H1 (cell line): ENCODE data around the gene RBM10. TPM values are rescaled to one million over a fixed set of nuclear protein-coding genes. Genes with fewer than 3 reads are reported as not detected.

Experiments
- CTCF ChIA-PET: fragments of 300-600 bp; sonication (Branson Sonifier 250); formaldehyde crosslinking; loops from one replicate; lab custom pipeline; 2021; ENCODE audit not compliant: partially characterized antibody; lab: Charles Lee
- POLR2A ChIA-PET: fragments of 300-600 bp; sonication (Branson Sonifier 250); formaldehyde crosslinking; loops from one replicate; lab custom pipeline; 2021; ENCODE audit warnings: inconsistent platforms; ENCODE audit not compliant: partially characterized antibody; lab: Charles Lee
- DNase-seq, 2 experiments: peaks; one replicate each; pipeline versions ENCODE4 v3.0.0 to v3.0.0-alpha.2; 2010 to 2022; ENCODE audit warnings: low spot score in 2 of 2, low read depth in 1 of 2, mixed read lengths in 1 of 2
- FAIRE-seq: peaks from 2 replicates; lab custom pipeline; 2011; peaks lifted over from hg19 to GRCh38; lab: Jason Lieb, UNC
- H2AFZ ChIP-seq: 2 replicates; pipeline ENCODE4 v1.8.1; 2012; ENCODE audit warnings: low read length, inconsistent platforms
- H2AK5ac ChIP-seq: 2 replicates; pipeline ENCODE4 v1.6.1; 2013; ENCODE audit warnings: low read depth, low read length
- H2BK120ac ChIP-seq: replicated peaks from 2 replicates; pipeline ENCODE3; 2013; ENCODE audit warnings: low read depth, low read length, inconsistent platforms
- H2BK12ac ChIP-seq: 2 replicates; pipeline ENCODE4 v1.6.1; 2013; ENCODE audit warnings: low read depth, low read length
- H2BK15ac ChIP-seq: 2 replicates; pipeline ENCODE4 v1.6.1; 2013; ENCODE audit warnings: low read length
- H2BK20ac ChIP-seq: 2 replicates; pipeline ENCODE4 v1.6.1; 2013; ENCODE audit warnings: low read length
- H2BK5ac ChIP-seq: 2 replicates; pipeline ENCODE4 v1.6.1; 2013; ENCODE audit warnings: low read depth, low read length
- H3K14ac ChIP-seq: 2 replicates; pipeline ENCODE4 v1.6.1; 2013; ENCODE audit warnings: inconsistent platforms; ENCODE audit not compliant: insufficient read length
- H3K18ac ChIP-seq: 2 replicates; pipeline ENCODE4 v1.6.1; 2013; ENCODE audit warnings: low read length; ENCODE audit errors: extremely low read depth
- H3K23ac ChIP-seq: 2 replicates; pipeline ENCODE4 v1.6.1; 2013; ENCODE audit warnings: inconsistent platforms; ENCODE audit not compliant: insufficient read length
- H3K23me2 ChIP-seq: 2 replicates; pipeline ENCODE4 v1.6.1; 2013; ENCODE audit warnings: low read depth, low read length
- H3K27ac ChIP-seq: 2 replicates; pipeline ENCODE4 v1.6.1; 2011; ENCODE audit warnings: low read depth, low read length, inconsistent platforms
- H3K27me3 ChIP-seq, 4 experiments: replicated peaks in 1 of 4; 1 replicate in 1 of 4; 2 replicates in 3 of 4; pipeline versions ENCODE4 v1.6.1 to v1.8.1; 2011 to 2013; ENCODE audit warnings: low read length in 3 of 4, mild to moderate bottlenecking in 3 of 4, inconsistent platforms in 2 of 4, mixed read lengths in 2 of 4, moderate library complexity in 1 of 4; ENCODE audit not compliant: control insufficient read depth in 3 of 4, insufficient read depth in 3 of 4; ENCODE audit errors: extremely low read depth in 1 of 4
- H3K36me3 ChIP-seq, 4 experiments: 2 replicates each; pipeline versions ENCODE4 v1.6.1 to v1.8.1; 2011 to 2013; ENCODE audit warnings: mild to moderate bottlenecking in 4 of 4, low read length in 3 of 4, moderate library complexity in 2 of 4, control low read depth in 1 of 4, inconsistent platforms in 1 of 4; ENCODE audit not compliant: insufficient read depth in 4 of 4, control insufficient read depth in 2 of 4
- H3K4ac ChIP-seq: replicated peaks from 2 replicates; pipeline ENCODE3; 2013; ENCODE audit warnings: low read length, low read depth, mixed read lengths, inconsistent platforms; ENCODE audit not compliant: insufficient read length
- H3K4me1 ChIP-seq, 4 experiments: replicated peaks in 1 of 4; 1 replicate in 1 of 4; 2 replicates in 3 of 4; pipeline versions ENCODE4 v1.6.1 to v1.8.1; 2011 to 2013; ENCODE audit warnings: low read length in 3 of 4, inconsistent platforms in 2 of 4, mixed read lengths in 1 of 4; ENCODE audit not compliant: insufficient read depth in 4 of 4, control insufficient read depth in 3 of 4
- H3K4me2 ChIP-seq, 2 experiments: 2 replicates each; pipeline versions ENCODE4 v1.6.1 to v1.8.1; 2011 to 2013; ENCODE audit warnings: low read depth in 2 of 2, low read length in 2 of 2, control low read depth in 1 of 2, inconsistent platforms in 1 of 2, mild to moderate bottlenecking in 1 of 2; ENCODE audit not compliant: insufficient read depth in 1 of 2
- H3K4me3 ChIP-seq, 4 experiments: fragments of 200-600, 300-600 bp in 1 of 4; sonication (generic), shearing (Covaris generic), sonication (Bioruptor Twin) in 1 of 4; 2 replicates each; pipeline versions ENCODE4 v1.5.1 to v1.8.1; 2011 to 2016; ENCODE audit warnings: low read length in 4 of 4, low read depth in 3 of 4, control low read depth in 2 of 4, inconsistent platforms in 2 of 4, mild to moderate bottlenecking in 2 of 4, mixed read lengths in 1 of 4, moderate library complexity in 1 of 4; ENCODE audit not compliant: insufficient read depth in 2 of 4; ENCODE audit errors: extremely low read depth in 1 of 4
- H3K56ac ChIP-seq: replicated peaks from 2 replicates; pipeline ENCODE3; 2013; ENCODE audit warnings: low read depth, mild to moderate bottlenecking, mixed read lengths, low read length, inconsistent platforms; ENCODE audit not compliant: insufficient read length
- H3K79me1 ChIP-seq: 2 replicates; pipeline ENCODE4 v1.6.1; 2013; ENCODE audit warnings: low read depth, low read length, control low read depth
- H3K79me2 ChIP-seq, 2 experiments: 2 replicates each; pipeline versions ENCODE4 v1.6.1 to v1.8.1; 2012 to 2013; ENCODE audit warnings: low read length in 2 of 2, mild to moderate bottlenecking in 2 of 2, inconsistent platforms in 1 of 2; ENCODE audit not compliant: insufficient read depth in 2 of 2, control insufficient read depth in 1 of 2
- H3K9ac ChIP-seq, 4 experiments: replicated peaks in 1 of 4; 1 replicate in 1 of 4; 2 replicates in 3 of 4; pipeline versions ENCODE4 v1.6.1 to v1.8.1; 2011 to 2013; ENCODE audit warnings: low read depth in 3 of 4, low read length in 3 of 4, control low read depth in 2 of 4, mild to moderate bottlenecking in 2 of 4, moderate library complexity in 2 of 4, inconsistent platforms in 1 of 4; ENCODE audit errors: extremely low read depth in 1 of 4
- H3K9me3 ChIP-seq, 2 experiments: 2 replicates each; pipeline versions ENCODE4 v1.6.1 to v1.8.1; 2012 to 2013; ENCODE audit warnings: mild to moderate bottlenecking in 2 of 2, moderate library complexity in 2 of 2, control low read depth in 1 of 2, inconsistent platforms in 1 of 2, low read depth in 1 of 2, low read length in 1 of 2, mixed read lengths in 1 of 2; ENCODE audit not compliant: insufficient read depth in 2 of 2
- H4K20me1 ChIP-seq, 2 experiments: replicated peaks in 1 of 2; 2 replicates each; pipeline versions ENCODE3 to v1.8.1; 2011 to 2013; ENCODE audit warnings: inconsistent platforms in 2 of 2, low read length in 2 of 2, mild to moderate bottlenecking in 1 of 2; ENCODE audit not compliant: insufficient read depth in 2 of 2, control insufficient read depth in 1 of 2
- H4K5ac ChIP-seq: 2 replicates; pipeline ENCODE4 v1.6.1; 2013; ENCODE audit warnings: low read length, low read depth, mixed read lengths, inconsistent platforms; ENCODE audit not compliant: insufficient read length
- H4K8ac ChIP-seq: 2 replicates; pipeline ENCODE4 v1.8.0; 2013; ENCODE audit warnings: mild to moderate bottlenecking, moderate library complexity, low read length, inconsistent platforms; ENCODE audit not compliant: insufficient read depth; ENCODE audit errors: extremely low read depth
- H4K91ac ChIP-seq: replicated peaks from 2 replicates; pipeline ENCODE3; 2013; ENCODE audit warnings: low read length, mixed read lengths, inconsistent platforms; ENCODE audit not compliant: insufficient read length
- ASH2L ChIP-seq: fragments of 200-600, 300-600 bp; sonication (generic); IDR thresholded peaks from one replicate; pipeline ENCODE4 v1.7.1; 2017; ENCODE audit warnings: low read length
- CBX8 ChIP-seq: fragments of 300-800, 300-1000 bp; sonication (generic); IDR thresholded peaks from 2 replicates; pipeline ENCODE4 v1.7.1; 2016; ENCODE audit warnings: low read depth, low read length, borderline replicate concordance
- CEBPB ChIP-seq: IDR thresholded peaks from 2 replicates; pipeline ENCODE4 v1.6.1; 2012; ENCODE audit warnings: low read depth, low read length
- CHD1 ChIP-seq: IDR thresholded peaks from 2 replicates; pipeline ENCODE4 v1.6.1; 2012; ENCODE audit warnings: low read depth, low read length, improper control_type of control experiment
- CTBP2 ChIP-seq: IDR thresholded peaks from 2 replicates; pipeline ENCODE4 v1.7.0; 2011; ENCODE audit warnings: borderline replicate concordance, mild to moderate bottlenecking, moderate library complexity, mixed read lengths, low read length; ENCODE audit not compliant: insufficient read depth, insufficient read length
- E2F6 ChIP-seq: IDR thresholded peaks from 2 replicates; pipeline ENCODE4 v1.6.1; 2012; ENCODE audit warnings: inconsistent platforms
- JUN ChIP-seq: IDR thresholded peaks from 2 replicates; pipeline ENCODE4 v1.6.1; 2011; ENCODE audit warnings: low read depth, mild to moderate bottlenecking, improper control_type of control experiment, low read length
- PHF8 ChIP-seq: fragments of 200-600 bp; sonication (generic); conservative IDR thresholded peaks from 2 replicates; pipeline ENCODE4 v1.7.1; 2012; ENCODE audit warnings: low read depth, mild to moderate bottlenecking, inconsistent platforms, low read length, moderate library complexity
- SIN3A ChIP-seq, 2 experiments: IDR thresholded peaks in 1 of 2; conservative IDR thresholded peaks in 1 of 2; 2 replicates each; pipeline ENCODE4 v1.6.1; 2011 to 2012; ENCODE audit warnings: low read length in 2 of 2, improper control_type of control experiment in 1 of 2, low read depth in 1 of 2, mild to moderate bottlenecking in 1 of 2
- SIX5 ChIP-seq: IDR thresholded peaks from 2 replicates; pipeline ENCODE4 v1.6.1; 2011; ENCODE audit warnings: mild to moderate bottlenecking, low read depth, low read length
- SP2 ChIP-seq: IDR thresholded peaks from 2 replicates; pipeline ENCODE4 v1.6.1; 2012; ENCODE audit warnings: mild to moderate bottlenecking, low read length, inconsistent platforms
- TCF12 ChIP-seq: IDR thresholded peaks from 2 replicates; pipeline ENCODE4 v1.6.1; 2011; ENCODE audit warnings: low read depth, mild to moderate bottlenecking, low read length
- WGBS, 2 experiments: shearing (Covaris generic) in 1 of 2; methylation state at CpG; one replicate each; pipeline versions ENCODE4 v1.1.6 to v1.1.7; 2013 to 2015; ENCODE audit warnings: low lambda C conversion rate in 2 of 2, mixed read lengths in 2 of 2, inconsistent platforms in 1 of 2, low coverage in 1 of 2, missing lambda C conversion rate in 1 of 2; ENCODE audit not compliant: insufficient replicate concordance in 2 of 2, insufficient coverage in 1 of 2, insufficient read length in 1 of 2; ENCODE audit errors: extremely low coverage in 1 of 2, missing lambda C conversion rate in 1 of 2; 5-methylcytosine and 5-hydroxymethylcytosine counted together
- polyA plus RNA-seq, 7 experiments: library from polyadenylated mRNA; depleted of rRNA in 3 of 7; stranded (reverse) in 5 of 7; unstranded in 2 of 7; fragments of >200 nt in 5 of 7; fragments of 200-250 nt in 2 of 7; gene quantifications; 1 replicate in 5 of 7; 2 replicates in 1 of 7; 4 replicates in 1 of 7; pipeline versions ENCODE4 v1.2.1 to v1.2.3, GENCODE V29; 2011 to 2013; ENCODE audit warnings: missing spikeins in 2 of 7, mixed read lengths in 2 of 7
- total RNA-seq: library from RNA; stranded (reverse); fragmentation: NEBNext Ultra II Directional; extraction: Animal tissue kit (Norgen Biotek cat#: 25700); gene quantifications from 2 replicates; pipeline ENCODE4 v1.2.1, GENCODE V29; 2021
- TF ChIP-seq, protein P1 (sequence below): IDR thresholded peaks from 2 replicates; pipeline ENCODE4 v1.6.1; 2011; ENCODE audit warnings: low read depth, mild to moderate bottlenecking, low read length; ENCODE audit not compliant: insufficient read depth

Gene RBM10
- total and polyA plus RNA-seq, 2 of the 8 experiments (the other 6 are each of a cell fraction or from before 2014, with no cell fraction given) = 35.7 to 64.0 TPM

DNA sequence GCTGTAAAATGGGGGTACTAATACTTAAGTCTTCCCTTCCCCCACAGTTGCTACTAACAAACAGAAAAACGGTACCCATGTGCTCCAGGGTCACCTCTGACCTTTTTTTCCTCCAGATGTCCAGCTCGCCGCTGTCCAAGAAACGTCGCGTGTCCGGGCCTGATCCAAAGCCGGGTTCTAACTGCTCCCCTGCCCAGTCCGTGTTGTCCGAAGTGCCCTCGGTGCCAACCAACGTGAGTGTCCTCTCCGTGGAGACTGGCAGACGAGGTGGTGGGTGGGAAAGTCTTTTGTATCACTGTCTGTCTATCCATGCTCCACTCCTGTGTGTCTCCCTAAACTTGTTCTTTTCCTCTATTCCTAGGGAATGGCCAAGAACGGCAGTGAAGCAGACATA, 53.7 kb downstream of the RBM10 start:
- 95% methylated on average over 14 of the region's 15 CpGs; no CpG with 5 or more reads in 1 of the 2 experiments for WGBS, 2 experiments
- Histone ChIP-seq H3K4me1 (peaks cover 0 to 13% (median 7%) of the 10 kb centered on the region in 4 experiments), H2BK15ac (no peak overlapping the region), H3K79me1 (peaks cover 6% of the 10 kb centered on the region; the same call in 1 of the 2 replicates), H2BK12ac (peak overlapping the region; percentile 50; the same call in 1 of the 2 replicates), H4K20me1 (peaks cover 9 to 42% of the 10 kb centered on the region in 2 experiments), H3K9me3 (no peaks in the 10 kb centered on the region), H3K4me2 (no peak overlapping the region; a peak in 1 of 4 replicates), H2BK20ac (no peak overlapping the region), H3K9ac (no peak overlapping the region), H4K91ac (no peak overlapping the region), H4K5ac (no peak overlapping the region), H2BK5ac (no peak overlapping the region), H2BK120ac (no peak overlapping the region), H3K36me3 (peaks cover 29 to 69% (median 53%) of the 10 kb centered on the region in 4 experiments), H4K8ac (no peak overlapping the region), H3K14ac (no peak overlapping the region), H3K56ac (no peak overlapping the region), H3K18ac (no peak overlapping the region), H3K4me3 (no peak overlapping the region), H3K4ac (no peak overlapping the region), H2AFZ (no peak overlapping the region), H3K79me2 (peaks cover 19 to 52% of the 10 kb centered on the region in 2 experiments; a peak in 3 of 4 replicates), H3K23me2 (no peaks in the 10 kb centered on the region), H3K27me3 (no peaks in the 10 kb centered on the region), H2AK5ac (no peak overlapping the region), H3K23ac (no peak overlapping the region), H3K27ac (no peak overlapping the region; the same call in 1 of the 2 replicates)
- FAIRE-seq (no peak), DNase-seq (no peak)
- CTCF ChIA-PET = no interaction called here
- POLR2A ChIA-PET = interaction anchor here (1.3 to 1.8 kb wide), 2 partner anchors 10 to 12 kb away, joined by 8 read pairs; no protein-coding TSS in a partner anchor
- TF ChIP-seq PHF8 (no peak), CHD1 (no peak), SIX5 (no peak), TCF12 (no peak), CTBP2 (no peak), SIN3A (conservative IDR thresholded peaks at IDR 0.05 in 1 of 2, IDR thresholded peaks at IDR 0.05 in 1 of 2; ENCODE audit: low read depth in 1 of 2, low read length in 2 of 2) (no peak), JUN (no peak), CEBPB (no peak), CBX8 (no peak), SP2 (no peak), ASH2L (no peak), E2F6 (no peak)
- TF ChIP-seq, protein P1, sequence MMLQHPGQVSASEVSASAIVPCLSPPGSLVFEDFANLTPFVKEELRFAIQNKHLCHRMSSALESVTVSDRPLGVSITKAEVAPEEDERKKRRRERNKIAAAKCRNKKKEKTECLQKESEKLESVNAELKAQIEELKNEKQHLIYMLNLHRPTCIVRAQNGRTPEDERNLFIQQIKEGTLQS = no peak
